Thyroid gland (tissue), 4 donors: ENCODE data around the gene ARHGAP10.

Experiments
- CTCF ChIP-seq, 6 experiments: fragments of 200-600 bp in 3 of 6; fragments of 450-650 bp in 3 of 6; sonication (generic) in 3 of 6; IDR thresholded peaks; one replicate each; pipeline ENCODE4 v1.5.1; 2016 to 2019; ENCODE audit warnings: antibody characterized with exemption in 6 of 6, mild to moderate bottlenecking in 2 of 6, inconsistent platforms in 1 of 6, moderate library complexity in 1 of 6
- POLR2A ChIP-seq, 2 donors: fragments of 450-650 bp; IDR thresholded peaks; one replicate each; pipeline ENCODE4 v1.6.1; 2017; ENCODE audit warnings: antibody characterized with exemption in 2 of 2, mild to moderate bottlenecking in 2 of 2, moderate library complexity in 1 of 2

DNA sequence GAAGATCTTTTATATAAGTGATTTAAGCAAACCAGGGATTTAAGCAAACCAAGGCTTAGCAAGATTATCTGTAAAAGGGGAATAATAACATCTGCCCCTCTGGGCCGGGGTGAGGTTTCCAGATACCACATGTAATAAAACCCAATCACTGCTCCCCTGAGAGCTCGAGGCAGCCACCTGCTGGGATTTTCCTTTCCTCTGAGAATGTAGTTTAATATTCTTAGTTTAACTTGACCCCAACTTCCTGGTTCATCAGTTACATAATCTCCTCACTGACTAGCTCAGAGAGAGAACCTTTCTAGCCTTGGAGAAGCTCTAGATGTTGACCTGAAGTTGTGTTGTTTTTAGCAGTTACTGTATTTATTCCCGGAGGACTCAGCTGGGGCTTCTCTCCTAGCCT is 322.4 kb downstream of the ARHGAP10 start:
- TF ChIP-seq POLR2A (IDR thresholded peaks at IDR 0.05) (no peak), CTCF (IDR thresholded peaks at IDR 0.05) (no peak)
